Ureter (tissue), 1 donor: ENCODE measurements around the gene CYTH1. TPM values are rescaled to one million over a fixed set of nuclear protein-coding genes. Genes with fewer than 3 reads are reported as not detected.
"Not testable (repeated sequence)": the region's sequence is repeated elsewhere in the genome, so short reads cannot be mapped to it uniquely, and the experiment has no call there.

Experiments used
- DNase-seq: peaks from one replicate; pipeline ENCODE4 v3.0.0-alpha.2; 2020; ENCODE audit warnings: low spot score
- total RNA-seq: library from RNA; stranded (reverse); gene quantifications from one replicate; pipeline ENCODE4 v1.2.4, GENCODE V29; 2023
- donor health status: DM: yes; HTN: yes; CAD: no.

Gene CYTH1
- total RNA-seq, 1 donor from 2014 or later: 55.6 TPM

DNA sequence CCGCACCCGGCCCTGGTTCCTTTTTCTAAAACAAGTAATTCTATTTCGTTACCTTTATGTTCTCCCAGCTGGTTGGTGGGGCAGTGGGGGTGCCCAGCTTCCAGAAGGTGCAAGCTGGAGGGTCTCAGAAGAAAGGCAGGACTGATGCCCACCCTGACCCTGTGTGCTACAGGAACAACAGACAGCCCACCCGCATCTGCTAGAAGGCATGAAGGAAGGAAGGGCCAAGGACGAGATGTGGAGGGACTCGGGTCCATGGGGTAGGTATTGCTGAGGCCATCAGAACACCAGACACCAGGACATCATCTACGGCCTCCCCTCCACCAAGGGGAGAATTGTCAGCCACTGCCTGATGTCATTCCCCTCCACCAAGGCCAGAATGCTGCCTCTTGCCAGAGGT is 6.4 kb upstream of the CYTH1 start:
- no peak for DNase-seq

GRCh38 chr17:78787444-78787843 is 5.4 kb upstream of the CYTH1 start:
- DNase-seq: no peak

- DNase-seq: no peak
These were observed 3.6 kb upstream of the CYTH1 start for GRCh38 chr17:78785663-78786057.

DNA sequence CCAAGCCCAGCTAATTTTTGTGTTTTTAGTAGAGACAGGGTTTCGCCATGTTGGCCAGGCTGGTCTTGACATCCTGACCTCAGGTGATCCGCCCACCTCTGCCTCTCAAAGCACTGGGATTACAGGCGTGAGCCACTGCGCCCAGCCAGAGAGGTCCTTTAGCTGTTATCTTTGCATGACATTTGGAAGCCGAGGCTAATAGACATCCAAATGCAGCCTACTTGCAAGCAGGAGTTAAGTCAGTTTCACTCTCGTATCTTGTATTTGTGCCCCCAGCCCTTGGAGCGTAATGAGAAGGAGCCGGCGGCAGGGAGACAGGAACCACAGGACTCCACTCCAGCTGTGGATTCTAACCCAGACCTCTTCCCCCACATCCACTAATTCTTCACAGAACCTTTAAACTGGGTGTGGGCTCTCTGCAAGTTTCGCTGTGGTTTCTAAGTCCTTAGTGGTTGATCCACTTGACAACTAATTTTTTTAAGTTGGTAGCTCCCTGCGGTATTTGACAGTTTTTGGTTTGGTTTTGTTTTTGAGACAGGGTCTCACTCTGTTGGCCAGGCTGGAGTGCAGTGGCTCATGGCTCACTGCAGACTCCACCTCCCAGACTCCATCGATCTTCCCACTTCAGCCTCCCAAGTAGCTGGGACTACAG is 3.1 kb upstream of the CYTH1 start:
- no peak for DNase-seq

DNA sequence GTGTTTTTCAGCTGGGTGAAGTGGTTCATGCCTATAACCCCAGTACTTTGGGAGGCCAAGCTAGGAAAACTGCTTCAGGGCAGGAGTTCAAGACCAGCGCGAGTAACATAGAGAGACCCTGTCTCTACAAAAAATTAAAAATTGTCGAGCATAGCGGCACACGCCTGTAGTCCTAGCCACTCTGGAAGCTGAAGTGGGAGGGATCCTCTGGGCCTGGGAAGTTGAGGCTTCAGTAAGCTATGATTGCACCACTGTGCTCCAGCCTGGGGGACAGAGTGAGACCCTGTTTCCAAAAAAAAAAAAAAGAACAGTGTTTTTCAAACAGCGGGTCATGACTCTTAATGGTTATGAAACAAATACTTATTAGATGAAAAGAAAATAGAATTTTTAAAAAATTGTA is 2.3 kb upstream of the CYTH1 start:
- DNase-seq: no peak

GRCh38 chr17:78783711-78784324 is 1.7 kb upstream of the CYTH1 start:
- no peak for DNase-seq

DNA sequence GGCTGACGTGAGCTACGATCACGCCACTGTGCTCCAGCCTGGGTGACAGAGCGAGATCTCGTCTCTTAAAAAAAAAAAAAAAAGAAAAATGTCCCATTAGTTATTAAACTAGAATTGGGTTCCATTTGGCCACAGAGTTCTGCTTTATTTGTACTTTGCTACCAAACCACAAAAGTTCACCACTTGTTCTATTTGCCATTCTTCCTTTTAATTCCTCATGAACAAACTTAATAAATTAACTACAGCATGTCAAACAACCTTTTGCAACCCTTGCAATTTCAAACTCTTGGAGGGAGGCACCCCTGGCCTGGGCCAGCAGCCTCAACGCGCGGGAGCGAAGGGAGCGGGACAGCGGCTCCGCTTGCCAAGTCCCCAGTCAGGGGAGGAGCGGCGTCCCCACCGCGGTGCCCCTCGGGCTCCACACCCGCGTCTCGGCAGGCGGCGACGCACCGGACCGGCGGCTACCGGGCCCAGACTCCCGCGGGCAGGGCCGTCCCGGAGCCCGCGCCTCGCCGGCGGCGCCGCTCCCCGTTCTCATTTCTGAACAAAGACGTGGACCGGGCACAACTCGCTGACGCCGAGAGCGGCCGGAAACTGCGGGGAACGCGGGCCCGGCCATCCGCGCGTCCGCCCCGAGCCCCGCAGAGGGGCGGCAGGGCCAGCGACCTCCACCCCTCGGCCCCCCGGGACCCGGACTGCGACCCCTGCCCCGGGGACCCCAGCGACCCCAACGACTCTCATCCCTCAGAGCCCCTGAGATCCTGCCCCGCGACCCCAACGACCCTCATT is 775 bp downstream of the CYTH1 start:
- DNase-seq: no peak

GRCh38 chr17:78780335-78780734 is 1.7 kb downstream of the CYTH1 start:
- DNase-seq: no peak

GRCh38 chr17:78779850-78780249 is 2.2 kb downstream of the CYTH1 start:
- DNase-seq: no peak

- not testable (repeated sequence) for DNase-seq
These were observed 2.8 kb downstream of the CYTH1 start for GRCh38 chr17:78779286-78779651.

DNA sequence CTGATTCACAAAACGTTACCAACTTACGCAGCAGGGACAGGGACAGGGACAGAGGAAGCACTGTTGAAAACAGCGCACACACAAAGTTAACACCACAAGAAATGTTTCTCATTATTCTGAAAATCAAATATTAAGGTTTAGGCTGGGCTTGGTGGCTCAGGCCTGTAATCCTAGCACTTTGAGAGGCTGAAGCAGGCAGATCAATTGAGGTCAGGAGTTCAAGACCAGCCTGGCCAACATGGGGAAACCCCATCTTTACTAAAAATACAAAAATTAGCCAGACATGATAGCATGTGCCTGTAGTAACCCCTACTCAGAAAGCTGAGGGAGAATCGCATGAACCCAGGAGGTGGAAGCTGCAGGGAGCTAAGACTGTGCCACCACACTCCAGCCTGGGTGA is 4.2 kb downstream of the CYTH1 start:
- DNase-seq: no peak

DNA sequence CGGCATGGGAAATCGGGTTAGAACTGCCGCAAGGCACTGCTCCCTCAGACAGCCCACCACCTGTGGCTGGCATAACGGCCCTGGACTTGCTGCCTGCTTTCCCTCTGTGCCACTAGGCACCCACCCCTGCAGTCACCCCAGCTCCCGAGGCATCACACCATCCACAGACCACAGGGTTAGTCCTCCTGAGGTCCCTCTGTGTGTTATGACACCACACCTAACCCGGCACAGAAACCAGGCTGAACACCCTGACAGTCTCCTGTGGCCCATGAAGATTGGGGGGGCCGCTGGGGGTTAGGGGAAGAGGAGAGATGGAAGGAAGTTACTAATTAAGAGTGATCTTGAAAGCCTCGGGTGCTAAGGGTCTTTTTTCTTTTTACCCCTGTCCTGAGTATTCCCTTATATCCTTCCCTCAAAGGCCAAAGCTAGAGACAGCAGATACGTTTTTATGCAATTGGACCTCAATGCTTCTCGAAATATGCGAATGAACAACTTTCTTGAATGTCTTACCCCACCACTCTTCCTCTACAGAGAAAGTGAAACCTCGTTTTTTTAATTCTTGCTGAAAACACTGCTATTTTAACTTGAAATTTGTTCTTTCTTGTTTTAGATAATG is 7.0 kb downstream of the CYTH1 start:
- no peak for DNase-seq

DNA sequence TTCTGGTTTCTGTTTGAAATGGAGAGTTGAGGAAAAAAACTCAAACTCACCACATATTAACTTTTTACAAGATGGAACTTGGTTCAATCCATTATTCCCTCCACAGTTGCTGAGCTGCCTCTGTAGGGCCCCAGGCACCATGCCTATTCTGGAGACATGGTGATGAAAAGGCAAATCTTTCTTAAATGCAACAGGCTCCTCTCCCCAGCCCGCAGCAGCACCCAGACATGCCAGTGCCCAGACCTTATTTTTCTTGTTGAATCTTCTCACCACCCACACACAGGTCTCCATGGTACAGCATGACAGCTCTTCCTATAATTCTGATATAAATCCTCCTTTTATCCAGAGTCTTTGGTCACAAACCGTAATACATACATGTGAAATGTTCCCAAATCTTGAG is 7.6 kb downstream of the CYTH1 start:
- DNase-seq: no peak

- no peak for DNase-seq
These were observed 10.2 kb downstream of the CYTH1 start for GRCh38 chr17:78771758-78772382.

DNA sequence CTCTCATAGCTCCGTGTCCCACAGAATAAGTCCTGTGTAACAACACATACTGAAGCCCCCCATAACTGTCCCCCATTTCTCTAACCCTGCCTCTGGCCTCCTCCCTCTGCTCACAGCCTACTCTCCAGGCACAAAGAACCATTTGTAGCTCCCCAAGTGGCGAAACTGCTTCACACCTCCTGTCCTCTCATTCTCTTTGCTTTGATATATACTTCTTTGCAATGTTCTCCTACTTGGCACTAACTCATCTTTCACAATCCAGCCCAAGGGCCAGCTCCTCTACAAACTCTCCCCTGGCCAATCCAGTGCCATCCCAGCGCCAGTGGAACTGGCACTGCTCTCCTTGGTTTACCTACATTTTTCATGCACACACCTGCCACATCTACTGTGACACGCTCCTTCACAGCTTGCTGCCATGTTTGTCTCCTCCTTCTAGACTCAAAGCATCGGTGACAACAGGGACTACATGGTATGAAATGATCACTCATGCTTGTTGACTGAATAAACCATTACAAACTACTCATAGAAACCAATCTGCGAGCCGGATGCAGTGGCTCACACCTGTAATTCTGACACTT is 12.8 kb downstream of the CYTH1 start:
- no peak for DNase-seq

- DNase-seq: no peak
These were observed 14.3 kb downstream of the CYTH1 start for GRCh38 chr17:78767806-78768205.

DNA sequence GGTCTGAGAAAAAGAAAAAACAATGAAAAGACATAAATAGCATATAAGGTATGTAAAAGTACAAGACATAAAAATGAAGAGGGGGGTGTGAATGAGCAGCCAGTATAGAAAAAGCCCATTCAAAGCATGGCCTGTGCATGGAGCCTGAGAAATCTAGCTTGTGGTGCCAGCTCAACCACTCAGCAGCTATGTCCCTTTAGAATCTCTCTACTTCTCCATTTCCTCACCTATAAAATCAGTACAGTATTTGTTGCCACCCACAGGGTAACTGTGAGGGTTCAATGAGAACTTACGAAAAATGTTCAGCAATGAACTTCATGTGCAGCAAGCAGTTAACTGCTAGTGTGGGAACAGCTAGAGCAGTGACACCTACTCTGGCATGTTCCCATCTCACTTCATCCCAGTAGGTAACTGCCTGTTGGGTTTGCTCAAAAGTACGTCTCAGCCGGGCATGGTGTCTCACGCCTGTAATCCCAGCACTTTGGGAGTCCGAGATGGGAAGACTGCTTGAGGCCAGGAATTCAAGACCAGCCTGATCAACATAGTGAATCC is 15.3 kb downstream of the CYTH1 start:
- DNase-seq: no peak

DNA sequence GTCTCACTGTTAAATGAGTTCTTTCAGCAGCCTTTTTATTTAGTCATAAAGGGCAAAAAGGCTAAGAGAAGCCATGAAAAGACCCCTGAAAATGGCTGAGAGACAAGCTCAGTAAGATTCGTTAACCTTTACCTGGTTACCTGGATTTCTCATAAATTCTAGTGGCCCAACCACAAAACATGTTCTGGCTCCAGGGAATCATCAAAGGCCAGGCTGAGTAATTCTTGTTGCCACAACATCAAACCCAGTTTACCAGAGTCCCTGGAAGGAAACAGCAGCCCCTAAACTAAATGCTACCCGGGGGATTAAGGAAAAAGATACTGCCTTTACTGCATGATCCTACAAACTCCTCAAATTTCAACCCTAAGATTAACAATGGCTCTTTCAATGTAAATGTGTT is 15.8 kb downstream of the CYTH1 start:
- no peak for DNase-seq

GRCh38 chr17:78765821-78766220 is 16.3 kb downstream of the CYTH1 start:
- no peak for DNase-seq

GRCh38 chr17:78764871-78765270 is 17.2 kb downstream of the CYTH1 start:
- DNase-seq: no peak

- no peak for DNase-seq
These were observed 18.5 kb downstream of the CYTH1 start for GRCh38 chr17:78763561-78763960.
